Nephron progenitor cell (in vitro differentiated cells): ENCODE measurements around the gene CKMT2.

ENCODE experiments used
- DNase-seq: peaks from one replicate; pipeline ENCODE4 v3.0.0; 2021
- H3K27ac Mint-ChIP-seq: 2 replicates; pipeline ENCODE4 v1.8.0; 2021; ENCODE audit warnings: mild to moderate bottlenecking, moderate library complexity, mixed read lengths
- H3K27me3 Mint-ChIP-seq: 2 replicates; pipeline ENCODE4 v1.8.0; 2021; ENCODE audit warnings: mild to moderate bottlenecking, low read depth, mixed read lengths; ENCODE audit not compliant: poor library complexity
- H3K36me3 Mint-ChIP-seq: 2 replicates; pipeline ENCODE4 v1.8.0; 2021; ENCODE audit warnings: low read depth, mixed read lengths
- H3K4me1 Mint-ChIP-seq: 2 replicates; pipeline ENCODE4 v1.8.0; 2021; ENCODE audit warnings: mixed read lengths
- H3K4me3 Mint-ChIP-seq: 2 replicates; pipeline ENCODE4 v1.8.0; 2021; ENCODE audit warnings: mild to moderate bottlenecking, moderate library complexity, mixed read lengths
- H3K9me3 Mint-ChIP-seq: 2 replicates; pipeline ENCODE4 v1.8.0; 2021; ENCODE audit warnings: mild to moderate bottlenecking, moderate library complexity, mixed read lengths
- TF ChIP-seq, protein P1 (sequence below): fragments of 200-600 bp; sonication (generic); IDR thresholded peaks from 2 replicates; pipeline ENCODE4 v1.5.0; 2021; ENCODE audit warnings: antibody characterized with exemption

Gene CKMT2

DNA sequence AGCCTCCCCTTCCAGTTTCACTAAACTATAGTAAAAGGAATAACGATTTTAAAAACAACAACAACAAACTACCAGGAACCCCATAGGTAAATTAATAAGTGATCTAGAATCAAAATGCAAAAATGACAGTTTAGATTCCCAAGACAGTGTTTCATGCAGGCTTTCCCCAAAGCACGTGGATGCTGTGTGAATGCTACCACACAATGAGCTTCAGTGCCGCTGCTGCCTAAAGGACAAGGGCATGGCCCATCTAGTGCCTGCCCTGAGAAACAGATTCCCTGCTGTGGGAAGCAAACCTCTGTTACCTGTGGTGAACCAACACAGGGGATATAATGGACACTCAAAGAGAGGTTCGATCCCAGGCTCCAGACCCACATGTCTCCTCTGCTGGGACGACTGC lies 23.7 kb upstream of the CKMT2 start:
- Mint-ChIP-seq H3K9me3 (no peaks in the 10 kb centered on the region), H3K4me3 (no peak overlapping the region), H3K27ac (no peak overlapping the region), H3K27me3 (peaks cover 4% of the 10 kb centered on the region), H3K36me3 (no peaks in the 10 kb centered on the region), H3K4me1 (no peaks in the 10 kb centered on the region)
- TF ChIP-seq, protein P1, sequence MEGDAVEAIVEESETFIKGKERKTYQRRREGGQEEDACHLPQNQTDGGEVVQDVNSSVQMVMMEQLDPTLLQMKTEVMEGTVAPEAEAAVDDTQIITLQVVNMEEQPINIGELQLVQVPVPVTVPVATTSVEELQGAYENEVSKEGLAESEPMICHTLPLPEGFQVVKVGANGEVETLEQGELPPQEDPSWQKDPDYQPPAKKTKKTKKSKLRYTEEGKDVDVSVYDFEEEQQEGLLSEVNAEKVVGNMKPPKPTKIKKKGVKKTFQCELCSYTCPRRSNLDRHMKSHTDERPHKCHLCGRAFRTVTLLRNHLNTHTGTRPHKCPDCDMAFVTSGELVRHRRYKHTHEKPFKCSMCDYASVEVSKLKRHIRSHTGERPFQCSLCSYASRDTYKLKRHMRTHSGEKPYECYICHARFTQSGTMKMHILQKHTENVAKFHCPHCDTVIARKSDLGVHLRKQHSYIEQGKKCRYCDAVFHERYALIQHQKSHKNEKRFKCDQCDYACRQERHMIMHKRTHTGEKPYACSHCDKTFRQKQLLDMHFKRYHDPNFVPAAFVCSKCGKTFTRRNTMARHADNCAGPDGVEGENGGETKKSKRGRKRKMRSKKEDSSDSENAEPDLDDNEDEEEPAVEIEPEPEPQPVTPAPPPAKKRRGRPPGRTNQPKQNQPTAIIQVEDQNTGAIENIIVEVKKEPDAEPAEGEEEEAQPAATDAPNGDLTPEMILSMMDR = no peak
- no peak for DNase-seq

DNA sequence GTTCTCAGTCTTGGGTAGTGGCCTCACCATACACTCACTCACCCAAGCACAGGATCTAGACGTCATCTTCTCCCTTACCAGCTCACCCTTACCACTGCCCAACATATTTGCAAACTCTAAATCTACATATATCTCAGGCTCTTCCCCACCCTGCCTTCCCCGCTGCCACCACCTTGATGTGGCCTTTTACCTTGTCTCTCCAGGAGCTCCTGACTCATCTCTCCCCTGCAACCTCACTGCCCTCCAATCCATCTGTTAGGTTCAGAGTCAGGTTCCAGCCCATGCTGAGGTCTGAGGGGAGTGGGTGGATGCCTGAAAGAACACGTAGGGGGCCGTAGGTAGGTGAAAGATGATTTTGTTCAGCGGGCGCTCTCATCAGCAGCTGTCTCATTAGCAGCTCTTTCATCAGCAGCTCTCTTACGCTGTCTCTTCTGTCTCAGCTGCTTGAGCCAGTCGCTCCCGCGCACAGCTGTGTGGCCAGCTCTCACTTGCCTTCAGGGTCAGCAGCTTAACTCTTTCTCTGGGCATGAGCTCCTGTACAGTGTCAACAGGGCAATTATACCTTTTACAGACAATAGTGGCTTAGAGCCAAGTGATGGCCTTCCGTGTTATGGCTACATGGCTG lies 23.1 kb upstream of the CKMT2 start:
- peaks cover 4% of the 10 kb centered on the region for H3K27me3 Mint-ChIP-seq
- H3K36me3 Mint-ChIP-seq = no peaks in the 10 kb centered on the region
- TF ChIP-seq, protein P1 = no peak
- H3K4me1 Mint-ChIP-seq = no peaks in the 10 kb centered on the region
- DNase-seq = no peak
- no peaks in the 10 kb centered on the region for H3K9me3 Mint-ChIP-seq
- H3K4me3 Mint-ChIP-seq = no peak overlapping the region
- H3K27ac Mint-ChIP-seq = no peak overlapping the region

DNA sequence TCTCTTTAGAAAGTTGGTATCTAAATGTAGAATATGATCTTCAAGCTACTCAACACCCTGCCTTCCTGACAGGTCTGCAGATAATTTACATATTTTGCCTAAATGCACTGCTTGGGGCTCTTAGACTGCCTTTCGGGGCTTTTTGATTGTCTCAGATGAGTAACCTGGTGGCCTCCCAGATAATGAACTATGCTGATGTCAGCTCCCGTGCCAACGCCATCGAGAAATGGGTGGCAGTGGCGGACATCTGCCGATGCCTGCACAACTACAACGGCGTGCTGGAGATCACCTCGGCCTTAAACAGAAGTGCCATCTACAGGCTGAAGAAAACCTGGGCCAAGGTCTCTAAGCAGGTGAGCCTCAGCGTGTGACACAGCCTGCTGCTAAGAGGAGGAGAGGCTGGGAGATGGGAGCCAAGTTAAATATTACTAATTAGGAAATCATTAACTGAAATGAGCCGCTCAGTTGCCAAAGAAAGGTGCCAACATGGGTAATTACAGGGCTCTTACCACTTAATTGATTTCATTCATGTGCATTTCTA lies 20.8 kb upstream of the CKMT2 start:
- H3K9me3 Mint-ChIP-seq = no peaks in the 10 kb centered on the region
- no peaks in the 10 kb centered on the region for H3K36me3 Mint-ChIP-seq
- TF ChIP-seq, protein P1 = no peak
- DNase-seq = no peak
- H3K27ac Mint-ChIP-seq = no peak overlapping the region
- H3K4me3 Mint-ChIP-seq = no peak overlapping the region
- H3K27me3 Mint-ChIP-seq = peaks cover 4% of the 10 kb centered on the region
- H3K4me1 Mint-ChIP-seq = no peaks in the 10 kb centered on the region

DNA sequence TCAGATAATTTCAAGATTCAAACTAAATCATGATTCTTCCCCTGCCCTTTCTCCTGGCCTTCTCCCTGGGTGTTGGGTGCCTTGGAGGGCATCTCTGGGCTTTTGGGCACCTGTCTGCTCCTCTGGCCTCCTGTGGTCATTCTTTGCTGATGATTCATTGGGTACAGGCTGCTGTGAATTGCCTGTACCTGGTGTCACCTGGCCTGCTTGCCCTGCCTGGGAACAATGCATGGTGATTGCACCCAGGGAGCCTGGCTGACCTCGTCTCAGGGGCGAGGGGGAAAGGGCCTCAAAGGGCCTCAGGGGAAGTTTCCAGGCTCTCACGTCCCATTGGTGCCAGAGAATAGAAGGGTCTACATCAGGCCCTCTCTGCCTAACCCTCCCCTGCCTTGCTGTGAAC lies 20.1 kb upstream of the CKMT2 start:
- Mint-ChIP-seq H3K27me3 (peaks cover 4% of the 10 kb centered on the region), H3K4me1 (no peaks in the 10 kb centered on the region), H3K4me3 (no peak overlapping the region), H3K9me3 (peaks cover 3% of the 10 kb centered on the region), H3K27ac (no peak overlapping the region), H3K36me3 (peaks cover 2% of the 10 kb centered on the region)
- TF ChIP-seq, protein P1 = no peak
- no peak for DNase-seq

DNA sequence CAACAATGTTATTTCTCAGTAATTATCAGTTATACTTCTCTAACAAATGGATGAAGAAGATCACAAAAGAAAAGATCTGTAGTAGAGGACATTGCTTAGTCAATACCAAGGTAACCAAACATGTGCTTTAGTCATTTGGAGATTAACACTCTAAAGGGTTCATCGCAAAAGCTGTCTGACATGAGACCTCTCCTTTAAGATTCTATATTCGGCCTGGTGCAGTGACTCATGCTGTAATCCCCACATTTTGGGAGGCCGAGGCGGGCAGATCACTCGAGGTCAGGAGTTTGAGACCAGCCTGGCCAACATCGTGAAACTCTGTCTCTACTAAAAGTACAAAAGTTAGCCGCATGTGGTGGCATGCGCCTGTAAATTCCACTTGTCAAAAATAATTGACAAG lies 18.3 kb upstream of the CKMT2 start:
- no peak overlapping the region for H3K27ac Mint-ChIP-seq
- H3K9me3 Mint-ChIP-seq = peaks cover 8% of the 10 kb centered on the region
- TF ChIP-seq, protein P1 = no peak
- no peaks in the 10 kb centered on the region for H3K4me1 Mint-ChIP-seq
- H3K27me3 Mint-ChIP-seq = peaks cover 4% of the 10 kb centered on the region
- no peak for DNase-seq
- H3K4me3 Mint-ChIP-seq = no peak overlapping the region
- H3K36me3 Mint-ChIP-seq = peaks cover 18% of the 10 kb centered on the region

DNA sequence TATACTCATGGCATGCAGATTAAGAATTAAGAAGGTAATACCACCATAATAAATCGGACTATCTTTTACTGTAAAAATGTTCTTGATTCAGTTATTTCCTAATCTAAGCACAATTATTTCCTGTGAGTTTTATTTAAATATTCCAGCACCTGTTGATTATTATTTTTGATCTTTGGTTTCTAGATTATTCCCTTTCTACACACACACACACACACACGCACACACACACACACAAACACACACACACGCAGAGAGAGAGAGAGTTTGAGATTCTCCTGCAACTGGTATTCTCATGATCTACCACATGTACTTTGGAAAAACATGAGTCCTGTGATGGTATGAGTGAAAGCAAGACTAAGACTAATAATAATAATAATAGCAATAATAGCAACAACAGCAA lies 17.0 kb upstream of the CKMT2 start:
- no peak overlapping the region for H3K27ac Mint-ChIP-seq
- H3K4me3 Mint-ChIP-seq = no peak overlapping the region
- peaks cover 26% of the 10 kb centered on the region for H3K36me3 Mint-ChIP-seq
- H3K9me3 Mint-ChIP-seq = peaks cover 8% of the 10 kb centered on the region
- no peak for DNase-seq
- no peaks in the 10 kb centered on the region for H3K27me3 Mint-ChIP-seq
- TF ChIP-seq, protein P1 = no peak
- H3K4me1 Mint-ChIP-seq = no peaks in the 10 kb centered on the region
